Measurements from ENCODE around the gene MDFIC2. TPM values are rescaled to one million over a fixed set of nuclear protein-coding genes. Genes with fewer than 3 reads are reported as not detected.

Gene MDFIC2
- total and polyA plus RNA-seq, 2 experiments from 2014 or later = not detected

DNA sequence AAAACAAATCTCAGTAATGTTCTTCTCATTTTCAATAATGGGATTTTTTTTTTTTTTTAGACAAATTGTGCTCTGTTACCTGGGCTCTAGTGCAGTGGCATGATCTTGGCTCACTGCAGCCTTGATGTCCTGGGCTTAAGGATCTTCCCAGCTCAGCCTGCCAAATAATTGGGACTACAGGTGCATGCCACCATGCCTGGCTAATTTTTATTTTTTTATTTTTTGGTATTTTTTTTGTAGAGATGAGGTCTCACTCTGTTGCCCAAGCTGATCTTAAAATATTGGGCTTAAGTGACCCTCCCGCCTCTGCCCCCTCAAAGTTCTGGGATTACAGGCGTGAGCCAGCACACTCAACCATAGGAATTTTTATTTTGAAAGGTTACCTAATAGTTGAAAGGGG lies 126.2 kb downstream of the MDFIC2 start:
- ATAC-seq = no peak
- TF ChIP-seq, protein P1, sequence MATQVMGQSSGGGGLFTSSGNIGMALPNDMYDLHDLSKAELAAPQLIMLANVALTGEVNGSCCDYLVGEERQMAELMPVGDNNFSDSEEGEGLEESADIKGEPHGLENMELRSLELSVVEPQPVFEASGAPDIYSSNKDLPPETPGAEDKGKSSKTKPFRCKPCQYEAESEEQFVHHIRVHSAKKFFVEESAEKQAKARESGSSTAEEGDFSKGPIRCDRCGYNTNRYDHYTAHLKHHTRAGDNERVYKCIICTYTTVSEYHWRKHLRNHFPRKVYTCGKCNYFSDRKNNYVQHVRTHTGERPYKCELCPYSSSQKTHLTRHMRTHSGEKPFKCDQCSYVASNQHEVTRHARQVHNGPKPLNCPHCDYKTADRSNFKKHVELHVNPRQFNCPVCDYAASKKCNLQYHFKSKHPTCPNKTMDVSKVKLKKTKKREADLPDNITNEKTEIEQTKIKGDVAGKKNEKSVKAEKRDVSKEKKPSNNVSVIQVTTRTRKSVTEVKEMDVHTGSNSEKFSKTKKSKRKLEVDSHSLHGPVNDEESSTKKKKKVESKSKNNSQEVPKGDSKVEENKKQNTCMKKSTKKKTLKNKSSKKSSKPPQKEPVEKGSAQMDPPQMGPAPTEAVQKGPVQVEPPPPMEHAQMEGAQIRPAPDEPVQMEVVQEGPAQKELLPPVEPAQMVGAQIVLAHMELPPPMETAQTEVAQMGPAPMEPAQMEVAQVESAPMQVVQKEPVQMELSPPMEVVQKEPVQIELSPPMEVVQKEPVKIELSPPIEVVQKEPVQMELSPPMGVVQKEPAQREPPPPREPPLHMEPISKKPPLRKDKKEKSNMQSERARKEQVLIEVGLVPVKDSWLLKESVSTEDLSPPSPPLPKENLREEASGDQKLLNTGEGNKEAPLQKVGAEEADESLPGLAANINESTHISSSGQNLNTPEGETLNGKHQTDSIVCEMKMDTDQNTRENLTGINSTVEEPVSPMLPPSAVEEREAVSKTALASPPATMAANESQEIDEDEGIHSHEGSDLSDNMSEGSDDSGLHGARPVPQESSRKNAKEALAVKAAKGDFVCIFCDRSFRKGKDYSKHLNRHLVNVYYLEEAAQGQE (IDR thresholded peaks at IDR 0.05; ENCODE audit: unreplicated experiment) = no peak
- TF ChIP-seq JUNB (IDR thresholded peaks at IDR 0.05; ENCODE audit: unreplicated experiment) (no peak), ZNF331 (CRISPR knock-in tag; IDR thresholded peaks at IDR 0.05; ENCODE audit: low read depth) (no peak), CREB1 (CRISPR knock-in tag; IDR thresholded peaks at IDR 0.05; ENCODE audit: low read depth) (no peak), NANOG (IDR thresholded peaks at IDR 0.05; ENCODE audit: borderline replicate concordance) (no peak)
- Histone ChIP-seq H3K9me2 (ENCODE audit: insufficient read depth) (no peaks in the 10 kb centered on the region), H3K27ac (ENCODE audit: low read depth) (no peak overlapping the region), H3K36me3 (ENCODE audit: insufficient read depth) (no peaks in the 10 kb centered on the region), H3K27me3 (ENCODE audit: insufficient read depth) (no peaks in the 10 kb centered on the region), H3K4me3 (no peak overlapping the region), H2AFZ (no peak overlapping the region), H3K4me1 (ENCODE audit: insufficient read depth) (peaks cover 26% of the 10 kb centered on the region), H4K20me1 (replicated peaks; ENCODE audit: insufficient read depth) (no peaks in the 10 kb centered on the region), H3K4me2 (no peak overlapping the region), H3K79me2 (replicated peaks; ENCODE audit: insufficient read depth) (no peaks in the 10 kb centered on the region), H3F3A (replicated peaks; ENCODE audit: low read depth) (no peaks in the 10 kb centered on the region)
- peaks cover 5% of the 10 kb centered on the region for H3K27me3 Mint-ChIP-seq (ENCODE audit: insufficient read depth, low read depth, poor library complexity)
- no peak overlapping the region for H3K27ac Mint-ChIP-seq
- no peaks in the 10 kb centered on the region for H3K9me3 Mint-ChIP-seq
- no peak for DNase-seq (ENCODE audit: low spot score)
- no peak overlapping the region for H3K4me3 Mint-ChIP-seq
- H3K4me1 Mint-ChIP-seq = peaks cover 22% of the 10 kb centered on the region; the same call in 2 of the 3 replicates
- no peaks in the 10 kb centered on the region for H3K36me3 Mint-ChIP-seq (ENCODE audit: low read depth)

DNA sequence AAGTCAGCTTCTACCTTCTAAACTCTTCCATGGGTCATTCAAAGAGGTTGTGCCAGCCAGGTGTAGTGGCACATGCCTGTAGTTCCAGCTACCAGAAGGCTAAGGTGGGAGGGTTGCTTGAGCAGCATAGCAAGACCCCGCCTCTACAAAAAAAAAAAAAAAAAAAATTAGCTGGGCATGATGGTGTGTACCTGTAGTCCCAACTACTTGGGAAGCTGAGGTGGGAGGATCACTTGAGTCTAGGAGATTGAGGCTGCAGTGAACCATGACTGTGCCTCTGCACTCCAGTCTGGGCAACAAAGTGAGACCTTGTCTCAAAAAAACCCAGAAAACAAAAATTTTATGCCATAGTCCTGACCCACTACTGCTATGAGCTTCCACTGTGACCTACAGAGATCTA lies 126.8 kb downstream of the MDFIC2 start:
- no peaks in the 10 kb centered on the region for H3K79me2 ChIP-seq (replicated peaks; ENCODE audit: insufficient read depth)
- no peaks in the 10 kb centered on the region for H3K9me2 ChIP-seq (ENCODE audit: insufficient read depth)
- Mint-ChIP-seq H3K4me3 (no peak overlapping the region), H3K4me1 (peaks cover 28% of the 10 kb centered on the region), H3K36me3 (ENCODE audit: low read depth) (no peaks in the 10 kb centered on the region), H3K27me3 (ENCODE audit: insufficient read depth, low read depth, poor library complexity) (peaks cover 7% of the 10 kb centered on the region), H3K27ac (no peak overlapping the region), H3K9me3 (no peaks in the 10 kb centered on the region)
- no peak overlapping the region for H3K4me2 ChIP-seq
- no peaks in the 10 kb centered on the region for H3K27me3 ChIP-seq (ENCODE audit: insufficient read depth)
- no peak for ATAC-seq
- peaks cover 29% of the 10 kb centered on the region for H3K4me1 ChIP-seq (ENCODE audit: insufficient read depth)
- no peak for DNase-seq (ENCODE audit: low spot score)
- no peaks in the 10 kb centered on the region for H4K20me1 ChIP-seq (replicated peaks; ENCODE audit: insufficient read depth)
- H2AFZ ChIP-seq = no peak overlapping the region
- no peaks in the 10 kb centered on the region for H3K36me3 ChIP-seq (ENCODE audit: insufficient read depth)
- H3K4me3 ChIP-seq = no peak overlapping the region
- H3K27ac ChIP-seq (ENCODE audit: low read depth) = no peak overlapping the region
- H3F3A ChIP-seq (replicated peaks; ENCODE audit: low read depth) = no peaks in the 10 kb centered on the region
- no peak for TF ChIP-seq ZNF331 (CRISPR knock-in tag; IDR thresholded peaks at IDR 0.05; ENCODE audit: low read depth)
- TF ChIP-seq, protein P2, sequence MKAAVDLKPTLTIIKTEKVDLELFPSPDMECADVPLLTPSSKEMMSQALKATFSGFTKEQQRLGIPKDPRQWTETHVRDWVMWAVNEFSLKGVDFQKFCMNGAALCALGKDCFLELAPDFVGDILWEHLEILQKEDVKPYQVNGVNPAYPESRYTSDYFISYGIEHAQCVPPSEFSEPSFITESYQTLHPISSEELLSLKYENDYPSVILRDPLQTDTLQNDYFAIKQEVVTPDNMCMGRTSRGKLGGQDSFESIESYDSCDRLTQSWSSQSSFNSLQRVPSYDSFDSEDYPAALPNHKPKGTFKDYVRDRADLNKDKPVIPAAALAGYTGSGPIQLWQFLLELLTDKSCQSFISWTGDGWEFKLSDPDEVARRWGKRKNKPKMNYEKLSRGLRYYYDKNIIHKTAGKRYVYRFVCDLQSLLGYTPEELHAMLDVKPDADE (IDR thresholded peaks at IDR 0.05) = no peak
- TF ChIP-seq JUNB (IDR thresholded peaks at IDR 0.05; ENCODE audit: unreplicated experiment) = no peak
- TF ChIP-seq, protein P3, sequence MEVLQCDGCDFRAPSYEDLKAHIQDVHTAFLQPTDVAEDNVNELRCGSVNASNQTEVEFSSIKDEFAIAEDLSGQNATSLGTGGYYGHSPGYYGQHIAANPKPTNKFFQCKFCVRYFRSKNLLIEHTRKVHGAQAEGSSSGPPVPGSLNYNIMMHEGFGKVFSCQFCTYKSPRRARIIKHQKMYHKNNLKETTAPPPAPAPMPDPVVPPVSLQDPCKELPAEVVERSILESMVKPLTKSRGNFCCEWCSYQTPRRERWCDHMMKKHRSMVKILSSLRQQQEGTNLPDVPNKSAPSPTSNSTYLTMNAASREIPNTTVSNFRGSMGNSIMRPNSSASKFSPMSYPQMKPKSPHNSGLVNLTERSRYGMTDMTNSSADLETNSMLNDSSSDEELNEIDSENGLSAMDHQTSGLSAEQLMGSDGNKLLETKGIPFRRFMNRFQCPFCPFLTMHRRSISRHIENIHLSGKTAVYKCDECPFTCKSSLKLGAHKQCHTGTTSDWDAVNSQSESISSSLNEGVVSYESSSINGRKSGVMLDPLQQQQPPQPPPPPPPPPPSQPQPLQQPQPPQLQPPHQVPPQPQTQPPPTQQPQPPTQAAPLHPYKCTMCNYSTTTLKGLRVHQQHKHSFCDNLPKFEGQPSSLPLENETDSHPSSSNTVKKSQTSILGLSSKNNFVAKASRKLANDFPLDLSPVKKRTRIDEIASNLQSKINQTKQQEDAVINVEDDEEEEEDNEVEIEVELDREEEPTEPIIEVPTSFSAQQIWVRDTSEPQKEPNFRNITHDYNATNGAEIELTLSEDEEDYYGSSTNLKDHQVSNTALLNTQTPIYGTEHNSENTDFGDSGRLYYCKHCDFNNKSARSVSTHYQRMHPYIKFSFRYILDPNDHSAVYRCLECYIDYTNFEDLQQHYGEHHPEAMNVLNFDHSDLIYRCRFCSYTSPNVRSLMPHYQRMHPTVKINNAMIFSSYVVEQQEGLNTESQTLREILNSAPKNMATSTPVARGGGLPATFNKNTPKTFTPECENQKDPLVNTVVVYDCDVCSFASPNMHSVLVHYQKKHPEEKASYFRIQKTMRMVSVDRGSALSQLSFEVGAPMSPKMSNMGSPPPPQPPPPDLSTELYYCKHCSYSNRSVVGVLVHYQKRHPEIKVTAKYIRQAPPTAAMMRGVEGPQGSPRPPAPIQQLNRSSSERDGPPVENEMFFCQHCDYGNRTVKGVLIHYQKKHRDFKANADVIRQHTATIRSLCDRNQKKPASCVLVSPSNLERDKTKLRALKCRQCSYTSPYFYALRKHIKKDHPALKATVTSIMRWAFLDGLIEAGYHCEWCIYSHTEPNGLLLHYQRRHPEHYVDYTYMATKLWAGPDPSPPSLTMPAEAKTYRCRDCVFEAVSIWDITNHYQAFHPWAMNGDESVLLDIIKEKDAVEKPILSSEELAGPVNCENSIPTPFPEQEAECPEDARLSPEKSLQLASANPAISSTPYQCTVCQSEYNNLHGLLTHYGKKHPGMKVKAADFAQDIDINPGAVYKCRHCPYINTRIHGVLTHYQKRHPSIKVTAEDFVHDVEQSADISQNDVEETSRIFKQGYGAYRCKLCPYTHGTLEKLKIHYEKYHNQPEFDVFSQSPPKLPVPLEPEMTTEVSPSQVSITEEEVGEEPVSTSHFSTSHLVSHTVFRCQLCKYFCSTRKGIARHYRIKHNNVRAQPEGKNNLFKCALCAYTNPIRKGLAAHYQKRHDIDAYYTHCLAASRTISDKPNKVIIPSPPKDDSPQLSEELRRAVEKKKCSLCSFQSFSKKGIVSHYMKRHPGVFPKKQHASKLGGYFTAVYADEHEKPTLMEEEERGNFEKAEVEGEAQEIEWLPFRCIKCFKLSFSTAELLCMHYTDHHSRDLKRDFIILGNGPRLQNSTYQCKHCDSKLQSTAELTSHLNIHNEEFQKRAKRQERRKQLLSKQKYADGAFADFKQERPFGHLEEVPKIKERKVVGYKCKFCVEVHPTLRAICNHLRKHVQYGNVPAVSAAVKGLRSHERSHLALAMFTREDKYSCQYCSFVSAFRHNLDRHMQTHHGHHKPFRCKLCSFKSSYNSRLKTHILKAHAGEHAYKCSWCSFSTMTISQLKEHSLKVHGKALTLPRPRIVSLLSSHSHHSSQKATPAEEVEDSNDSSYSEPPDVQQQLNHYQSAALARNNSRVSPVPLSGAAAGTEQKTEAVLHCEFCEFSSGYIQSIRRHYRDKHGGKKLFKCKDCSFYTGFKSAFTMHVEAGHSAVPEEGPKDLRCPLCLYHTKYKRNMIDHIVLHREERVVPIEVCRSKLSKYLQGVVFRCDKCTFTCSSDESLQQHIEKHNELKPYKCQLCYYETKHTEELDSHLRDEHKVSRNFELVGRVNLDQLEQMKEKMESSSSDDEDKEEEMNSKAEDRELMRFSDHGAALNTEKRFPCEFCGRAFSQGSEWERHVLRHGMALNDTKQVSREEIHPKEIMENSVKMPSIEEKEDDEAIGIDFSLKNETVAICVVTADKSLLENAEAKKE (CRISPR knock-in tag; IDR thresholded peaks at IDR 0.05) = no peak
- TF ChIP-seq ZNF114 (CRISPR knock-in tag; IDR thresholded peaks at IDR 0.05) = no peak
- TF ChIP-seq, protein P4, sequence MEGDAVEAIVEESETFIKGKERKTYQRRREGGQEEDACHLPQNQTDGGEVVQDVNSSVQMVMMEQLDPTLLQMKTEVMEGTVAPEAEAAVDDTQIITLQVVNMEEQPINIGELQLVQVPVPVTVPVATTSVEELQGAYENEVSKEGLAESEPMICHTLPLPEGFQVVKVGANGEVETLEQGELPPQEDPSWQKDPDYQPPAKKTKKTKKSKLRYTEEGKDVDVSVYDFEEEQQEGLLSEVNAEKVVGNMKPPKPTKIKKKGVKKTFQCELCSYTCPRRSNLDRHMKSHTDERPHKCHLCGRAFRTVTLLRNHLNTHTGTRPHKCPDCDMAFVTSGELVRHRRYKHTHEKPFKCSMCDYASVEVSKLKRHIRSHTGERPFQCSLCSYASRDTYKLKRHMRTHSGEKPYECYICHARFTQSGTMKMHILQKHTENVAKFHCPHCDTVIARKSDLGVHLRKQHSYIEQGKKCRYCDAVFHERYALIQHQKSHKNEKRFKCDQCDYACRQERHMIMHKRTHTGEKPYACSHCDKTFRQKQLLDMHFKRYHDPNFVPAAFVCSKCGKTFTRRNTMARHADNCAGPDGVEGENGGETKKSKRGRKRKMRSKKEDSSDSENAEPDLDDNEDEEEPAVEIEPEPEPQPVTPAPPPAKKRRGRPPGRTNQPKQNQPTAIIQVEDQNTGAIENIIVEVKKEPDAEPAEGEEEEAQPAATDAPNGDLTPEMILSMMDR (conservative IDR thresholded peaks at IDR 0.05; ENCODE audit: low read depth in 2 of 2) = no peak
- TF ChIP-seq EZH2phosphoT487 (IDR thresholded peaks at IDR 0.05; ENCODE audit: unreplicated experiment) = no peak
